ENCODE results near the gene ZNF503.

GRCh38 chr10:75392271-75392670 lies 9.3 kb downstream of the ZNF503 start:
- TF ChIP-seq CTCF (IDR thresholded peaks at IDR 0.05; ENCODE audit: low read depth, low read length) (no peak), EZH2phosphoT487 (IDR thresholded peaks at IDR 0.05; ENCODE audit: low read depth) (no peak)

All from OCI-LY3 (cell line).